H9 (cell line): ENCODE measurements around the gene EFNB2. TPM values are rescaled to one million over a fixed set of nuclear protein-coding genes. Genes with fewer than 3 reads are reported as not detected.

Experiments
- DNase-seq: peaks from one replicate; pipeline ENCODE4 v3.0.0-alpha.2; 2017
- H2AFZ ChIP-seq: one replicate; pipeline ENCODE4 v1.6.1; 2013; ENCODE audit warnings: mild to moderate bottlenecking, low read length, control low read depth, moderate library complexity
- H2AK5ac ChIP-seq: 2 replicates; pipeline ENCODE4 v1.6.1; 2013; ENCODE audit warnings: low read length, control low read depth, mixed read lengths; ENCODE audit not compliant: insufficient read length
- H2BK120ac ChIP-seq: one replicate; pipeline ENCODE4 v1.6.1; 2013; ENCODE audit warnings: low read depth, mild to moderate bottlenecking, low read length, control low read depth, inconsistent platforms; ENCODE audit not compliant: poor library complexity, severe bottlenecking
- H2BK12ac ChIP-seq: 2 replicates; pipeline ENCODE4 v1.6.1; 2013; ENCODE audit warnings: low read length, control low read depth, mixed read lengths, low read depth; ENCODE audit not compliant: insufficient read length
- H2BK15ac ChIP-seq: 2 replicates; pipeline ENCODE4 v1.6.1; 2013; ENCODE audit warnings: low read depth, low read length, control low read depth
- H2BK20ac ChIP-seq: one replicate; pipeline ENCODE4 v1.6.1; 2013; ENCODE audit warnings: low read depth, mild to moderate bottlenecking, low read length, control low read depth, inconsistent platforms; ENCODE audit not compliant: poor library complexity, severe bottlenecking
- H2BK5ac ChIP-seq: 2 replicates; pipeline ENCODE4 v1.6.1; 2013; ENCODE audit warnings: low read length, control low read depth, mixed read lengths; ENCODE audit not compliant: insufficient read length
- H3K14ac ChIP-seq: 2 replicates; pipeline ENCODE4 v1.6.1; 2013; ENCODE audit warnings: low read length, control low read depth; ENCODE audit not compliant: insufficient read depth
- H3K18ac ChIP-seq: 2 replicates; pipeline ENCODE4 v1.6.1; 2013; ENCODE audit warnings: low read depth, mild to moderate bottlenecking, mixed read lengths, low read length, control low read depth; ENCODE audit not compliant: insufficient read length
- H3K23ac ChIP-seq: 2 replicates; pipeline ENCODE4 v1.6.1; 2013; ENCODE audit warnings: low read length, control low read depth, mixed read lengths, low read depth; ENCODE audit not compliant: insufficient read length
- H3K23me2 ChIP-seq: 2 replicates; pipeline ENCODE4 v1.6.1; 2013; ENCODE audit warnings: low read depth, mild to moderate bottlenecking, mixed read lengths, low read length, control low read depth; ENCODE audit not compliant: insufficient read length, poor library complexity, severe bottlenecking
- H3K27ac ChIP-seq: 2 replicates; pipeline ENCODE4 v1.5.1; 2013; ENCODE audit warnings: low read length, control low read depth, mixed read lengths, low read depth; ENCODE audit not compliant: insufficient read length
- H3K27me3 ChIP-seq: 2 replicates; pipeline ENCODE4 v1.6.1; 2013; ENCODE audit warnings: low read length, control low read depth, inconsistent platforms; ENCODE audit not compliant: insufficient read depth
- H3K4ac ChIP-seq: 2 replicates; pipeline ENCODE4 v1.6.1; 2013; ENCODE audit warnings: low read depth, mild to moderate bottlenecking, control low read depth, inconsistent platforms, low read length, moderate library complexity
- H3K4me1 ChIP-seq: 2 replicates; pipeline ENCODE4 v1.6.1; 2013; ENCODE audit warnings: low read length, control low read depth, inconsistent platforms; ENCODE audit not compliant: insufficient read depth
- H3K4me2 ChIP-seq: 2 replicates; pipeline ENCODE4 v1.6.1; 2013; ENCODE audit warnings: low read length, control low read depth, mixed read lengths; ENCODE audit not compliant: insufficient read length, insufficient read depth
- H3K56ac ChIP-seq: 2 replicates; pipeline ENCODE4 v1.6.1; 2013; ENCODE audit warnings: low read depth, mild to moderate bottlenecking, mixed read lengths, low read length, control low read depth; ENCODE audit not compliant: insufficient read length
- H3K79me1 ChIP-seq: 2 replicates; pipeline ENCODE4 v1.6.1; 2013; ENCODE audit warnings: low read depth, mild to moderate bottlenecking, moderate library complexity, low read length, control low read depth, inconsistent platforms; ENCODE audit not compliant: insufficient read depth, poor library complexity, severe bottlenecking
- H3K79me2 ChIP-seq: 2 replicates; pipeline ENCODE4 v1.6.1; 2013; ENCODE audit warnings: low read length, control low read depth, inconsistent platforms; ENCODE audit not compliant: insufficient read depth
- H3K9ac ChIP-seq: 2 replicates; pipeline ENCODE4 v1.6.1; 2013; ENCODE audit warnings: low read length, control low read depth, mixed read lengths; ENCODE audit not compliant: insufficient read length; ENCODE audit errors: extremely low read depth
- H3K9me3 ChIP-seq: one replicate; pipeline ENCODE4 v1.6.1; 2013; ENCODE audit warnings: low read depth, low read length, inconsistent platforms; ENCODE audit not compliant: control insufficient read depth
- H3T11ph ChIP-seq: one replicate; pipeline ENCODE4 v1.6.1; 2013; ENCODE audit warnings: mild to moderate bottlenecking, low read length, control low read depth, inconsistent platforms
- H4K20me1 ChIP-seq: one replicate; pipeline ENCODE4 v1.6.1; 2013; ENCODE audit not compliant: control insufficient read depth, insufficient read length, insufficient read depth
- H4K5ac ChIP-seq: 2 replicates; pipeline ENCODE4 v1.6.1; 2013; ENCODE audit warnings: low read depth, mild to moderate bottlenecking, mixed read lengths, low read length, control low read depth; ENCODE audit not compliant: insufficient read length
- H4K8ac ChIP-seq: replicated peaks from 2 replicates; pipeline ENCODE4 v1.6.1; 2013; ENCODE audit warnings: low read length, control low read depth, mixed read lengths, low read depth; ENCODE audit not compliant: insufficient read length
- H4K91ac ChIP-seq: 2 replicates; pipeline ENCODE4 v1.6.1; 2013; ENCODE audit warnings: low read depth, mild to moderate bottlenecking, moderate library complexity, mixed read lengths, low read length, control low read depth; ENCODE audit not compliant: insufficient read length
- H3K27ac Mint-ChIP-seq, 3 experiments: 2 replicates in 2 of 3; 3 replicates in 1 of 3; pipeline ENCODE4 v1.8.0; 2020 to 2021; ENCODE audit warnings: mixed read lengths in 3 of 3, mild to moderate bottlenecking in 1 of 3, moderate library complexity in 1 of 3
- H3K27me3 Mint-ChIP-seq: 2 replicates; pipeline ENCODE4 v1.8.0; 2021; ENCODE audit warnings: low read depth, mild to moderate bottlenecking, moderate library complexity, mixed read lengths
- H3K36me3 Mint-ChIP-seq, 3 experiments: 2 replicates in 2 of 3; 3 replicates in 1 of 3; pipeline ENCODE4 v1.8.0; 2020 to 2021; ENCODE audit warnings: low read depth in 3 of 3, mixed read lengths in 3 of 3; ENCODE audit not compliant: insufficient read depth in 1 of 3
- H3K4me1 Mint-ChIP-seq, 2 experiments: 2 replicates each; pipeline ENCODE4 v1.8.0; 2020; ENCODE audit warnings: mixed read lengths in 2 of 2
- H3K4me3 Mint-ChIP-seq, 2 experiments: 2 replicates in 1 of 2; 3 replicates in 1 of 2; pipeline ENCODE4 v1.8.0; 2020 to 2021; ENCODE audit warnings: mild to moderate bottlenecking in 2 of 2, mixed read lengths in 2 of 2, moderate library complexity in 1 of 2
- H3K9me3 Mint-ChIP-seq, 2 experiments: 2 replicates in 1 of 2; 3 replicates in 1 of 2; pipeline ENCODE4 v1.8.0; 2020; ENCODE audit warnings: mild to moderate bottlenecking in 2 of 2, mixed read lengths in 2 of 2, moderate library complexity in 1 of 2
- CTCF ChIP-seq: fragments of 200-600 bp; sonication (generic); conservative IDR thresholded peaks from 3 replicates; pipeline ENCODE4 v1.8.0; 2021; ENCODE audit warnings: antibody characterized with exemption, mild to moderate bottlenecking
- WGBS: extraction: QIAGEN DNeasy Blood & Tissue Kit; methylation state at CpG from one replicate; pipeline ENCODE4 v1.1.7; 2013; ENCODE audit warnings: missing lambda C conversion rate, low lambda C conversion rate, mixed read lengths; ENCODE audit not compliant: insufficient read length; ENCODE audit errors: extremely low coverage; 5-methylcytosine and 5-hydroxymethylcytosine counted together
- total RNA-seq: library from RNA; stranded (reverse); gene quantifications from 2 replicates; pipeline ENCODE4 v1.2.1, GENCODE V29; 2021

Gene EFNB2
- total RNA-seq, 1 experiment from 2014 or later: 12.7 TPM

- Mint-ChIP-seq H3K27me3 (no peaks in the 10 kb centered on the region), H3K27ac (no peak overlapping the region; a peak in 2 of 7 replicates), H3K36me3 (peaks cover 24 to 33% (median 29%) of the 10 kb centered on the region in 3 experiments; a peak in 6 of 7 replicates), H3K4me1 (peaks cover 11 to 14% of the 10 kb centered on the region in 2 experiments), H3K4me3 (no peak overlapping the region), H3K9me3 (no peaks in the 10 kb centered on the region)
- no peak overlapping the region for H3K4ac ChIP-seq
- no peak overlapping the region for H3K23ac ChIP-seq
- no peak overlapping the region for H2BK5ac ChIP-seq
- no peak overlapping the region for H3K4me2 ChIP-seq
- no peaks in the 10 kb centered on the region for H3K79me2 ChIP-seq
- no peaks in the 10 kb centered on the region for H3K27me3 ChIP-seq
- H3K23me2 ChIP-seq: no peaks in the 10 kb centered on the region
- WGBS: no CpG with 5 or more reads among the region's 7 CpGs
- H2BK20ac ChIP-seq: no peak overlapping the region
- H3K4me1 ChIP-seq: no peaks in the 10 kb centered on the region
- no peak overlapping the region for H4K5ac ChIP-seq
- no peak overlapping the region for H3K18ac ChIP-seq
- no peak overlapping the region for H2BK15ac ChIP-seq
- H2BK120ac ChIP-seq: no peak overlapping the region
- TF ChIP-seq CTCF: no peak
- no peaks in the 10 kb centered on the region for H3K9me3 ChIP-seq
- H4K20me1 ChIP-seq: no peaks in the 10 kb centered on the region
- no peak overlapping the region for H2AFZ ChIP-seq
- H4K91ac ChIP-seq: no peak overlapping the region
- H3T11ph ChIP-seq: no peak overlapping the region
- H3K14ac ChIP-seq: no peak overlapping the region
- H3K27ac ChIP-seq: no peak overlapping the region
- no peaks in the 10 kb centered on the region for H3K79me1 ChIP-seq
- H2BK12ac ChIP-seq: no peak overlapping the region
- H3K56ac ChIP-seq: no peak overlapping the region
- no peak overlapping the region for H2AK5ac ChIP-seq
- no peak overlapping the region for H4K8ac ChIP-seq
- DNase-seq: no peak
- no peak overlapping the region for H3K9ac ChIP-seq
These were observed 45.5 kb downstream of the EFNB2 start for GRCh38 chr13:106489849-106490568.
